HG02870 (cell line): ENCODE data around the gene OR4N2.
"Not testable (repeated sequence)": the region's sequence is repeated elsewhere in the genome, so short reads cannot be mapped to it uniquely, and the experiment has no call there.

ENCODE experiments used
- ATAC-seq: cut with Tn5 transposase; IDR thresholded peaks from one replicate; pipeline ENCODE4 v1.9.1; 2021; ENCODE audit warnings: mild to moderate bottlenecking, moderate library complexity; ENCODE audit not compliant: unreplicated experiment

The OR4N2 gene

GRCh38 chr14:19803470-19803869 is at the start of gene OR4N2:
Gene OR4N2 (plus strand): TSS chr14:19803770. CDS start chr14:19827449, 23,679 bp downstream.
- not testable (repeated sequence) for ATAC-seq

- ATAC-seq = no peak
These were observed 49.4 kb upstream of the OR4N2 start for GRCh38 chr14:19754172-19754571.

GRCh38 chr14:19771491-19771890 is 32.1 kb upstream of the OR4N2 start:
- not testable (repeated sequence) for ATAC-seq

- ATAC-seq = no peak
These were observed 31.6 kb upstream of the OR4N2 start for GRCh38 chr14:19771895-19772430.

GRCh38 chr14:19772454-19772853 is 31.1 kb upstream of the OR4N2 start:
- ATAC-seq = not testable (repeated sequence)

- ATAC-seq = not testable (repeated sequence)
These were observed 30.4 kb upstream of the OR4N2 start, which contains the start of gene OR4M1 for GRCh38 chr14:19773204-19773603. Gene OR4M1 (plus strand): TSS chr14:19773504. CDS start chr14:19780323, 6,819 bp downstream.

- ATAC-seq = no peak
These were observed 28.0 kb upstream of the OR4N2 start for GRCh38 chr14:19775587-19775986.

GRCh38 chr14:19785848-19786247 is 17.7 kb upstream of the OR4N2 start:
- ATAC-seq = not testable (repeated sequence)

- not testable (repeated sequence) for ATAC-seq
These were observed 16.3 kb upstream of the OR4N2 start for GRCh38 chr14:19787318-19787717.

- not testable (repeated sequence) for ATAC-seq
These were observed 15.4 kb upstream of the OR4N2 start for GRCh38 chr14:19788150-19788549.

GRCh38 chr14:19796520-19797108 is 7.0 kb upstream of the OR4N2 start:
- ATAC-seq = not testable (repeated sequence)

GRCh38 chr14:19799880-19800279 is 3.7 kb upstream of the OR4N2 start:
- no peak for ATAC-seq

- ATAC-seq = no peak
These were observed 3.1 kb upstream of the OR4N2 start for GRCh38 chr14:19800282-19801117.

GRCh38 chr14:19801118-19801464 is 2.5 kb upstream of the OR4N2 start:
- no peak for ATAC-seq

- ATAC-seq = not testable (repeated sequence)
These were observed 9.8 kb downstream of the OR4N2 start for GRCh38 chr14:19813171-19813920.

- ATAC-seq = not testable (repeated sequence)
These were observed 16.3 kb downstream of the OR4N2 start for GRCh38 chr14:19819879-19820278.

GRCh38 chr14:19821016-19821415 is 17.4 kb downstream of the OR4N2 start:
- ATAC-seq = not testable (repeated sequence)

- no peak for ATAC-seq
These were observed 19.6 kb downstream of the OR4N2 start for GRCh38 chr14:19823178-19823577.

- ATAC-seq = no peak
These were observed 20.2 kb downstream of the OR4N2 start for GRCh38 chr14:19823765-19824164.

GRCh38 chr14:19827626-19828244 is 24.2 kb downstream of the OR4N2 start:
- not testable (repeated sequence) for ATAC-seq

- no peak for ATAC-seq
These were observed 24.7 kb downstream of the OR4N2 start for GRCh38 chr14:19828314-19828713.
